GM23338 (cell line): ENCODE results near the gene UGT1A7.

ENCODE experiments used
- CREB1 ChIP-seq: fragments of 250-450 bp; sonication (Bioruptor Pico); IDR thresholded peaks from 2 replicates; pipeline ENCODE4 v1.5.0; 2020; ENCODE audit warnings: low read depth, mild to moderate bottlenecking, moderate library complexity
- EZH2 ChIP-seq: fragments of 200-600 bp; sonication (generic); IDR thresholded peaks from one replicate; pipeline ENCODE4 v1.8.0; 2017; ENCODE audit warnings: antibody characterized with exemption, mild to moderate bottlenecking, low read depth; ENCODE audit not compliant: unreplicated experiment
- EZH2phosphoT487 ChIP-seq: fragments of 200-600 bp; sonication (generic); IDR thresholded peaks from one replicate; pipeline ENCODE4 v1.8.1; 2018; ENCODE audit warnings: antibody characterized with exemption; ENCODE audit not compliant: unreplicated experiment
- JUNB ChIP-seq: IDR thresholded peaks from one replicate; pipeline ENCODE4 v1.6.1; 2016; ENCODE audit warnings: antibody characterized with exemption; ENCODE audit not compliant: unreplicated experiment
- NANOG ChIP-seq: IDR thresholded peaks from 2 replicates; pipeline ENCODE4 v1.6.1; 2016; ENCODE audit warnings: antibody characterized with exemption, borderline replicate concordance
- POLR2AphosphoS5 ChIP-seq: IDR thresholded peaks from 2 replicates; pipeline ENCODE4 v1.6.1; 2016; ENCODE audit warnings: antibody characterized with exemption, low read depth
- STAT1 ChIP-seq: IDR thresholded peaks from one replicate; pipeline ENCODE4 v1.6.1; 2016; ENCODE audit warnings: antibody characterized with exemption; ENCODE audit not compliant: unreplicated experiment
- ZNF114 ChIP-seq: fragments of 250-450 bp; sonication (Bioruptor Pico); IDR thresholded peaks from 2 replicates; pipeline ENCODE4 v1.5.0; 2020; ENCODE audit warnings: mild to moderate bottlenecking, moderate library complexity
- ZNF331 ChIP-seq: fragments of 250-450 bp; sonication (Bioruptor Pico); IDR thresholded peaks from 2 replicates; pipeline ENCODE4 v1.5.0; 2020; ENCODE audit warnings: low read depth, mild to moderate bottlenecking, moderate library complexity
- TF ChIP-seq, protein P1 (sequence below), 2 experiments: fragments of 200-600 bp in 1 of 2; sonication (generic) in 1 of 2; conservative IDR thresholded peaks; 2 replicates each; pipeline versions ENCODE4 v1.5.1 to v1.6.1; 2016 to 2017; ENCODE audit warnings: antibody characterized with exemption in 2 of 2, low read depth in 2 of 2, mild to moderate bottlenecking in 2 of 2, moderate library complexity in 1 of 2
- TF ChIP-seq, protein P2 (sequence below): IDR thresholded peaks from one replicate; pipeline ENCODE4 v1.6.1; 2018; ENCODE audit warnings: antibody characterized with exemption; ENCODE audit not compliant: unreplicated experiment
- TF ChIP-seq, protein P3 (sequence below): IDR thresholded peaks from 2 replicates; pipeline ENCODE4 v1.6.1; 2016; ENCODE audit warnings: antibody characterized with exemption
- TF ChIP-seq, protein P4 (sequence below): fragments of 250-450 bp; sonication (Bioruptor Pico); IDR thresholded peaks from 2 replicates; pipeline ENCODE4 v1.5.0; 2020; ENCODE audit warnings: mild to moderate bottlenecking, moderate library complexity

DNA sequence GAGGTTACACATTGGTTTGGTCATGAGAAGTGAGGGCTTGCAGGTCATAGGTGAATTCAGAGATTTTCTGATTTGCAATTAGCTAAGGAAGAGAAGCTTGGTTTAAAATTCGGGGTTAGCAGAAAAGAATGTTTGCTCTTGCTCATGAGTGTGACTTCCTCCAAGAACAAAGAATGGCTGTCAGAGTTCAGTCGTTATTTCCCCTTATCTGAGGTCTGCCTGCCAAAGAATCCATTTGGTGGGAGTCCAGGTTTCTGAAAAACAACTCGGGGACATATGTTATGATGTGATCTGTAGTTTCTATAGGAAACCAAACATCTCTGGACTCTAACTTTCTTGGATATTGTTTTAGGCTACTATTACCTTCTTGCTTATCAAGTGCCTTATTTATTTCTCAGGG is 7.8 kb downstream of the UGT1A7 start:
- TF ChIP-seq, protein P1, sequence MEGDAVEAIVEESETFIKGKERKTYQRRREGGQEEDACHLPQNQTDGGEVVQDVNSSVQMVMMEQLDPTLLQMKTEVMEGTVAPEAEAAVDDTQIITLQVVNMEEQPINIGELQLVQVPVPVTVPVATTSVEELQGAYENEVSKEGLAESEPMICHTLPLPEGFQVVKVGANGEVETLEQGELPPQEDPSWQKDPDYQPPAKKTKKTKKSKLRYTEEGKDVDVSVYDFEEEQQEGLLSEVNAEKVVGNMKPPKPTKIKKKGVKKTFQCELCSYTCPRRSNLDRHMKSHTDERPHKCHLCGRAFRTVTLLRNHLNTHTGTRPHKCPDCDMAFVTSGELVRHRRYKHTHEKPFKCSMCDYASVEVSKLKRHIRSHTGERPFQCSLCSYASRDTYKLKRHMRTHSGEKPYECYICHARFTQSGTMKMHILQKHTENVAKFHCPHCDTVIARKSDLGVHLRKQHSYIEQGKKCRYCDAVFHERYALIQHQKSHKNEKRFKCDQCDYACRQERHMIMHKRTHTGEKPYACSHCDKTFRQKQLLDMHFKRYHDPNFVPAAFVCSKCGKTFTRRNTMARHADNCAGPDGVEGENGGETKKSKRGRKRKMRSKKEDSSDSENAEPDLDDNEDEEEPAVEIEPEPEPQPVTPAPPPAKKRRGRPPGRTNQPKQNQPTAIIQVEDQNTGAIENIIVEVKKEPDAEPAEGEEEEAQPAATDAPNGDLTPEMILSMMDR (conservative IDR thresholded peaks at IDR 0.05; ENCODE audit: low read depth in 2 of 2), result no peak
- TF ChIP-seq EZH2phosphoT487 (no peak), EZH2 (no peak), POLR2AphosphoS5 (no peak), ZNF114 (no peak), CREB1 (CRISPR knock-in tag) (no peak), NANOG (no peak), JUNB (no peak), ZNF331 (CRISPR knock-in tag) (no peak), STAT1 (no peak)
- TF ChIP-seq, protein P2, sequence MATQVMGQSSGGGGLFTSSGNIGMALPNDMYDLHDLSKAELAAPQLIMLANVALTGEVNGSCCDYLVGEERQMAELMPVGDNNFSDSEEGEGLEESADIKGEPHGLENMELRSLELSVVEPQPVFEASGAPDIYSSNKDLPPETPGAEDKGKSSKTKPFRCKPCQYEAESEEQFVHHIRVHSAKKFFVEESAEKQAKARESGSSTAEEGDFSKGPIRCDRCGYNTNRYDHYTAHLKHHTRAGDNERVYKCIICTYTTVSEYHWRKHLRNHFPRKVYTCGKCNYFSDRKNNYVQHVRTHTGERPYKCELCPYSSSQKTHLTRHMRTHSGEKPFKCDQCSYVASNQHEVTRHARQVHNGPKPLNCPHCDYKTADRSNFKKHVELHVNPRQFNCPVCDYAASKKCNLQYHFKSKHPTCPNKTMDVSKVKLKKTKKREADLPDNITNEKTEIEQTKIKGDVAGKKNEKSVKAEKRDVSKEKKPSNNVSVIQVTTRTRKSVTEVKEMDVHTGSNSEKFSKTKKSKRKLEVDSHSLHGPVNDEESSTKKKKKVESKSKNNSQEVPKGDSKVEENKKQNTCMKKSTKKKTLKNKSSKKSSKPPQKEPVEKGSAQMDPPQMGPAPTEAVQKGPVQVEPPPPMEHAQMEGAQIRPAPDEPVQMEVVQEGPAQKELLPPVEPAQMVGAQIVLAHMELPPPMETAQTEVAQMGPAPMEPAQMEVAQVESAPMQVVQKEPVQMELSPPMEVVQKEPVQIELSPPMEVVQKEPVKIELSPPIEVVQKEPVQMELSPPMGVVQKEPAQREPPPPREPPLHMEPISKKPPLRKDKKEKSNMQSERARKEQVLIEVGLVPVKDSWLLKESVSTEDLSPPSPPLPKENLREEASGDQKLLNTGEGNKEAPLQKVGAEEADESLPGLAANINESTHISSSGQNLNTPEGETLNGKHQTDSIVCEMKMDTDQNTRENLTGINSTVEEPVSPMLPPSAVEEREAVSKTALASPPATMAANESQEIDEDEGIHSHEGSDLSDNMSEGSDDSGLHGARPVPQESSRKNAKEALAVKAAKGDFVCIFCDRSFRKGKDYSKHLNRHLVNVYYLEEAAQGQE, result no peak
- TF ChIP-seq, protein P3, sequence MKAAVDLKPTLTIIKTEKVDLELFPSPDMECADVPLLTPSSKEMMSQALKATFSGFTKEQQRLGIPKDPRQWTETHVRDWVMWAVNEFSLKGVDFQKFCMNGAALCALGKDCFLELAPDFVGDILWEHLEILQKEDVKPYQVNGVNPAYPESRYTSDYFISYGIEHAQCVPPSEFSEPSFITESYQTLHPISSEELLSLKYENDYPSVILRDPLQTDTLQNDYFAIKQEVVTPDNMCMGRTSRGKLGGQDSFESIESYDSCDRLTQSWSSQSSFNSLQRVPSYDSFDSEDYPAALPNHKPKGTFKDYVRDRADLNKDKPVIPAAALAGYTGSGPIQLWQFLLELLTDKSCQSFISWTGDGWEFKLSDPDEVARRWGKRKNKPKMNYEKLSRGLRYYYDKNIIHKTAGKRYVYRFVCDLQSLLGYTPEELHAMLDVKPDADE, result no peak
- TF ChIP-seq, protein P4, sequence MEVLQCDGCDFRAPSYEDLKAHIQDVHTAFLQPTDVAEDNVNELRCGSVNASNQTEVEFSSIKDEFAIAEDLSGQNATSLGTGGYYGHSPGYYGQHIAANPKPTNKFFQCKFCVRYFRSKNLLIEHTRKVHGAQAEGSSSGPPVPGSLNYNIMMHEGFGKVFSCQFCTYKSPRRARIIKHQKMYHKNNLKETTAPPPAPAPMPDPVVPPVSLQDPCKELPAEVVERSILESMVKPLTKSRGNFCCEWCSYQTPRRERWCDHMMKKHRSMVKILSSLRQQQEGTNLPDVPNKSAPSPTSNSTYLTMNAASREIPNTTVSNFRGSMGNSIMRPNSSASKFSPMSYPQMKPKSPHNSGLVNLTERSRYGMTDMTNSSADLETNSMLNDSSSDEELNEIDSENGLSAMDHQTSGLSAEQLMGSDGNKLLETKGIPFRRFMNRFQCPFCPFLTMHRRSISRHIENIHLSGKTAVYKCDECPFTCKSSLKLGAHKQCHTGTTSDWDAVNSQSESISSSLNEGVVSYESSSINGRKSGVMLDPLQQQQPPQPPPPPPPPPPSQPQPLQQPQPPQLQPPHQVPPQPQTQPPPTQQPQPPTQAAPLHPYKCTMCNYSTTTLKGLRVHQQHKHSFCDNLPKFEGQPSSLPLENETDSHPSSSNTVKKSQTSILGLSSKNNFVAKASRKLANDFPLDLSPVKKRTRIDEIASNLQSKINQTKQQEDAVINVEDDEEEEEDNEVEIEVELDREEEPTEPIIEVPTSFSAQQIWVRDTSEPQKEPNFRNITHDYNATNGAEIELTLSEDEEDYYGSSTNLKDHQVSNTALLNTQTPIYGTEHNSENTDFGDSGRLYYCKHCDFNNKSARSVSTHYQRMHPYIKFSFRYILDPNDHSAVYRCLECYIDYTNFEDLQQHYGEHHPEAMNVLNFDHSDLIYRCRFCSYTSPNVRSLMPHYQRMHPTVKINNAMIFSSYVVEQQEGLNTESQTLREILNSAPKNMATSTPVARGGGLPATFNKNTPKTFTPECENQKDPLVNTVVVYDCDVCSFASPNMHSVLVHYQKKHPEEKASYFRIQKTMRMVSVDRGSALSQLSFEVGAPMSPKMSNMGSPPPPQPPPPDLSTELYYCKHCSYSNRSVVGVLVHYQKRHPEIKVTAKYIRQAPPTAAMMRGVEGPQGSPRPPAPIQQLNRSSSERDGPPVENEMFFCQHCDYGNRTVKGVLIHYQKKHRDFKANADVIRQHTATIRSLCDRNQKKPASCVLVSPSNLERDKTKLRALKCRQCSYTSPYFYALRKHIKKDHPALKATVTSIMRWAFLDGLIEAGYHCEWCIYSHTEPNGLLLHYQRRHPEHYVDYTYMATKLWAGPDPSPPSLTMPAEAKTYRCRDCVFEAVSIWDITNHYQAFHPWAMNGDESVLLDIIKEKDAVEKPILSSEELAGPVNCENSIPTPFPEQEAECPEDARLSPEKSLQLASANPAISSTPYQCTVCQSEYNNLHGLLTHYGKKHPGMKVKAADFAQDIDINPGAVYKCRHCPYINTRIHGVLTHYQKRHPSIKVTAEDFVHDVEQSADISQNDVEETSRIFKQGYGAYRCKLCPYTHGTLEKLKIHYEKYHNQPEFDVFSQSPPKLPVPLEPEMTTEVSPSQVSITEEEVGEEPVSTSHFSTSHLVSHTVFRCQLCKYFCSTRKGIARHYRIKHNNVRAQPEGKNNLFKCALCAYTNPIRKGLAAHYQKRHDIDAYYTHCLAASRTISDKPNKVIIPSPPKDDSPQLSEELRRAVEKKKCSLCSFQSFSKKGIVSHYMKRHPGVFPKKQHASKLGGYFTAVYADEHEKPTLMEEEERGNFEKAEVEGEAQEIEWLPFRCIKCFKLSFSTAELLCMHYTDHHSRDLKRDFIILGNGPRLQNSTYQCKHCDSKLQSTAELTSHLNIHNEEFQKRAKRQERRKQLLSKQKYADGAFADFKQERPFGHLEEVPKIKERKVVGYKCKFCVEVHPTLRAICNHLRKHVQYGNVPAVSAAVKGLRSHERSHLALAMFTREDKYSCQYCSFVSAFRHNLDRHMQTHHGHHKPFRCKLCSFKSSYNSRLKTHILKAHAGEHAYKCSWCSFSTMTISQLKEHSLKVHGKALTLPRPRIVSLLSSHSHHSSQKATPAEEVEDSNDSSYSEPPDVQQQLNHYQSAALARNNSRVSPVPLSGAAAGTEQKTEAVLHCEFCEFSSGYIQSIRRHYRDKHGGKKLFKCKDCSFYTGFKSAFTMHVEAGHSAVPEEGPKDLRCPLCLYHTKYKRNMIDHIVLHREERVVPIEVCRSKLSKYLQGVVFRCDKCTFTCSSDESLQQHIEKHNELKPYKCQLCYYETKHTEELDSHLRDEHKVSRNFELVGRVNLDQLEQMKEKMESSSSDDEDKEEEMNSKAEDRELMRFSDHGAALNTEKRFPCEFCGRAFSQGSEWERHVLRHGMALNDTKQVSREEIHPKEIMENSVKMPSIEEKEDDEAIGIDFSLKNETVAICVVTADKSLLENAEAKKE (CRISPR knock-in tag), result no peak
